ENCODE measurements around the gene CNIH4. TPM values are rescaled to one million over a fixed set of nuclear protein-coding genes. Genes with fewer than 3 reads are reported as not detected.

The CNIH4 gene
- total and polyA plus RNA-seq, 2 experiments from 2014 or later: 53.5 to 194 TPM

GRCh38 chr1:224329842-224330753 lies 26.6 kb upstream of the CNIH4 start, which contains the start of gene NVL:
Gene NVL (minus strand): TSS chr1:224330172. CDS start chr1:224330127, 45 bp downstream.
- Mint-ChIP-seq H3K36me3 (ENCODE audit: low read depth) (peaks cover 5% of the 10 kb centered on the region; the same call in 2 of the 3 replicates), H3K27ac (peak within 1 kb of the TSS; percentile 100), H3K27me3 (ENCODE audit: insufficient read depth, low read depth, poor library complexity) (peaks cover 3% of the 10 kb centered on the region), H3K4me3 (peak within 1 kb of the TSS; percentile 96), H3K4me1 (peaks cover 17% of the 10 kb centered on the region; the same call in 2 of the 3 replicates), H3K9me3 (no peaks in the 10 kb centered on the region)
- ATAC-seq (peak; percentile 94), DNase-seq (ENCODE audit: low spot score) (peak; percentile 97)
- H3F3A ChIP-seq (replicated peaks; ENCODE audit: low read depth): no peaks in the 10 kb centered on the region
- TF ChIP-seq ETS1 (IDR thresholded peaks at IDR 0.05) (peak; percentile 62), EZH2 (IDR thresholded peaks at IDR 0.05; ENCODE audit: low read depth, unreplicated experiment) (no peak), CREB1 (CRISPR knock-in tag; IDR thresholded peaks at IDR 0.05; ENCODE audit: low read depth) (peak; percentile 47; the same call in 1 of the 2 replicates), POLR2AphosphoS5 (IDR thresholded peaks at IDR 0.05; ENCODE audit: low read depth) (peak; percentile 48)
- H3K9me2 ChIP-seq (ENCODE audit: insufficient read depth): no peaks in the 10 kb centered on the region
- peaks cover 48% of the 10 kb centered on the region for H3K79me2 ChIP-seq (replicated peaks; ENCODE audit: insufficient read depth)
- H3K36me3 ChIP-seq (ENCODE audit: insufficient read depth): no peaks in the 10 kb centered on the region
- H4K20me1 ChIP-seq (replicated peaks; ENCODE audit: insufficient read depth): peaks cover 8% of the 10 kb centered on the region; the same call in 1 of the 2 replicates
- peak within 1 kb of the TSS; percentile 97 for H3K27ac ChIP-seq (ENCODE audit: low read depth)
- peak within 1 kb of the TSS; percentile 74 for H3K4me2 ChIP-seq
- H3K4me1 ChIP-seq (ENCODE audit: insufficient read depth): peaks cover 7% of the 10 kb centered on the region; the same call in 1 of the 2 replicates
- peak within 1 kb of the TSS; percentile 93 for H3K4me3 ChIP-seq
- H3K27me3 ChIP-seq (ENCODE audit: insufficient read depth): no peaks in the 10 kb centered on the region
- peak within 1 kb of the TSS; percentile 72 for H2AFZ ChIP-seq

- Histone ChIP-seq H4K20me1 (replicated peaks; ENCODE audit: insufficient read depth) (peaks cover 8% of the 10 kb centered on the region; the same call in 1 of the 2 replicates), H3K4me1 (ENCODE audit: insufficient read depth) (peaks cover 7% of the 10 kb centered on the region; the same call in 1 of the 2 replicates), H3K4me2 (no peak overlapping the region), H3K36me3 (ENCODE audit: insufficient read depth) (no peaks in the 10 kb centered on the region), H3K27me3 (ENCODE audit: insufficient read depth) (no peaks in the 10 kb centered on the region), H2AFZ (no peak overlapping the region), H3K27ac (ENCODE audit: low read depth) (no peak overlapping the region), H3K9me2 (ENCODE audit: insufficient read depth) (no peaks in the 10 kb centered on the region), H3F3A (replicated peaks; ENCODE audit: low read depth) (no peaks in the 10 kb centered on the region), H3K79me2 (replicated peaks; ENCODE audit: insufficient read depth) (peaks cover 36% of the 10 kb centered on the region), H3K4me3 (no peak overlapping the region)
- DNase-seq (ENCODE audit: low spot score) (no peak), ATAC-seq (no peak)
- Mint-ChIP-seq H3K4me3 (peak overlapping the region; percentile 96; the same call in 2 of the 3 replicates), H3K4me1 (peaks cover 17% of the 10 kb centered on the region; the same call in 2 of the 3 replicates), H3K9me3 (no peaks in the 10 kb centered on the region), H3K36me3 (ENCODE audit: low read depth) (no peaks in the 10 kb centered on the region; the same call in 2 of the 3 replicates), H3K27me3 (ENCODE audit: insufficient read depth, low read depth, poor library complexity) (peaks cover 3% of the 10 kb centered on the region), H3K27ac (no peak overlapping the region)
- TF ChIP-seq POLR2AphosphoS5 (IDR thresholded peaks at IDR 0.05; ENCODE audit: low read depth) (no peak), ZNF114 (CRISPR knock-in tag; IDR thresholded peaks at IDR 0.05) (no peak)
- TF ChIP-seq, protein P1, sequence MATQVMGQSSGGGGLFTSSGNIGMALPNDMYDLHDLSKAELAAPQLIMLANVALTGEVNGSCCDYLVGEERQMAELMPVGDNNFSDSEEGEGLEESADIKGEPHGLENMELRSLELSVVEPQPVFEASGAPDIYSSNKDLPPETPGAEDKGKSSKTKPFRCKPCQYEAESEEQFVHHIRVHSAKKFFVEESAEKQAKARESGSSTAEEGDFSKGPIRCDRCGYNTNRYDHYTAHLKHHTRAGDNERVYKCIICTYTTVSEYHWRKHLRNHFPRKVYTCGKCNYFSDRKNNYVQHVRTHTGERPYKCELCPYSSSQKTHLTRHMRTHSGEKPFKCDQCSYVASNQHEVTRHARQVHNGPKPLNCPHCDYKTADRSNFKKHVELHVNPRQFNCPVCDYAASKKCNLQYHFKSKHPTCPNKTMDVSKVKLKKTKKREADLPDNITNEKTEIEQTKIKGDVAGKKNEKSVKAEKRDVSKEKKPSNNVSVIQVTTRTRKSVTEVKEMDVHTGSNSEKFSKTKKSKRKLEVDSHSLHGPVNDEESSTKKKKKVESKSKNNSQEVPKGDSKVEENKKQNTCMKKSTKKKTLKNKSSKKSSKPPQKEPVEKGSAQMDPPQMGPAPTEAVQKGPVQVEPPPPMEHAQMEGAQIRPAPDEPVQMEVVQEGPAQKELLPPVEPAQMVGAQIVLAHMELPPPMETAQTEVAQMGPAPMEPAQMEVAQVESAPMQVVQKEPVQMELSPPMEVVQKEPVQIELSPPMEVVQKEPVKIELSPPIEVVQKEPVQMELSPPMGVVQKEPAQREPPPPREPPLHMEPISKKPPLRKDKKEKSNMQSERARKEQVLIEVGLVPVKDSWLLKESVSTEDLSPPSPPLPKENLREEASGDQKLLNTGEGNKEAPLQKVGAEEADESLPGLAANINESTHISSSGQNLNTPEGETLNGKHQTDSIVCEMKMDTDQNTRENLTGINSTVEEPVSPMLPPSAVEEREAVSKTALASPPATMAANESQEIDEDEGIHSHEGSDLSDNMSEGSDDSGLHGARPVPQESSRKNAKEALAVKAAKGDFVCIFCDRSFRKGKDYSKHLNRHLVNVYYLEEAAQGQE (IDR thresholded peaks at IDR 0.05; ENCODE audit: unreplicated experiment): no peak
- TF ChIP-seq, protein P2, sequence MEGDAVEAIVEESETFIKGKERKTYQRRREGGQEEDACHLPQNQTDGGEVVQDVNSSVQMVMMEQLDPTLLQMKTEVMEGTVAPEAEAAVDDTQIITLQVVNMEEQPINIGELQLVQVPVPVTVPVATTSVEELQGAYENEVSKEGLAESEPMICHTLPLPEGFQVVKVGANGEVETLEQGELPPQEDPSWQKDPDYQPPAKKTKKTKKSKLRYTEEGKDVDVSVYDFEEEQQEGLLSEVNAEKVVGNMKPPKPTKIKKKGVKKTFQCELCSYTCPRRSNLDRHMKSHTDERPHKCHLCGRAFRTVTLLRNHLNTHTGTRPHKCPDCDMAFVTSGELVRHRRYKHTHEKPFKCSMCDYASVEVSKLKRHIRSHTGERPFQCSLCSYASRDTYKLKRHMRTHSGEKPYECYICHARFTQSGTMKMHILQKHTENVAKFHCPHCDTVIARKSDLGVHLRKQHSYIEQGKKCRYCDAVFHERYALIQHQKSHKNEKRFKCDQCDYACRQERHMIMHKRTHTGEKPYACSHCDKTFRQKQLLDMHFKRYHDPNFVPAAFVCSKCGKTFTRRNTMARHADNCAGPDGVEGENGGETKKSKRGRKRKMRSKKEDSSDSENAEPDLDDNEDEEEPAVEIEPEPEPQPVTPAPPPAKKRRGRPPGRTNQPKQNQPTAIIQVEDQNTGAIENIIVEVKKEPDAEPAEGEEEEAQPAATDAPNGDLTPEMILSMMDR (conservative IDR thresholded peaks at IDR 0.05; ENCODE audit: low read depth in 2 of 2): no peak
These were observed 25.4 kb upstream of the CNIH4 start for GRCh38 chr1:224331326-224331725.
